Esophagus squamous epithelium (tissue), 5 donors: Measurements from ENCODE around the gene CTNND2. TPM values are rescaled to one million over a fixed set of nuclear protein-coding genes. Genes with fewer than 3 reads are reported as not detected.

ENCODE experiments used
- DNase-seq: peaks from one replicate; lab custom pipeline; 2025; lab: John Stamatoyannopoulos, UW
- H3K27ac ChIP-seq, 4 donors: fragments of 200-600 bp; sonication (generic); one replicate each; pipeline ENCODE4 v1.5.1; 2016 to 2019; ENCODE audit warnings: mild to moderate bottlenecking in 1 of 4
- H3K27me3 ChIP-seq, 4 donors: fragments of 200-600 bp; sonication (generic); 1 replicate in 3 of 4; 2 replicates in 1 of 4; pipeline versions ENCODE4 v1.5.1 to v1.6.0; 2017 to 2021; ENCODE audit warnings: antibody characterized with exemption in 1 of 4
- H3K36me3 ChIP-seq, 3 donors: fragments of 200-600 bp; sonication (generic); one replicate each; pipeline ENCODE4 v1.5.1; 2016 to 2019
- H3K4me1 ChIP-seq, 3 donors: fragments of 200-600 bp; sonication (generic); one replicate each; pipeline ENCODE4 v1.5.1; 2017 to 2019
- H3K4me3 ChIP-seq, 4 donors: fragments of 200-600 bp; sonication (generic); 1 replicate in 3 of 4; 2 replicates in 1 of 4; pipeline ENCODE4 v1.5.1; 2016 to 2019; ENCODE audit warnings: mild to moderate bottlenecking in 2 of 4, moderate library complexity in 1 of 4
- H3K9me3 ChIP-seq, 3 donors: fragments of 200-600 bp; sonication (generic); one replicate each; pipeline ENCODE4 v1.5.1; 2016 to 2019
- POLR2A ChIP-seq, 4 donors: fragments of 450-650 bp; IDR thresholded peaks; one replicate each; pipeline ENCODE4 v1.6.1; 2017; ENCODE audit warnings: antibody characterized with exemption in 4 of 4, mild to moderate bottlenecking in 4 of 4, moderate library complexity in 3 of 4
- WGBS, 2 donors: methylation state at CpG; one replicate each; pipeline ENCODE4 v1.1.5; 2018; 5-methylcytosine and 5-hydroxymethylcytosine counted together
- intact Hi-C: fragments of 100-400 bp; cut with DNase I; formaldehyde crosslinking; loops from one replicate; pipeline ENCODE4 v1.15.0; 2022
- total RNA-seq, 4 donors: library from RNA; depleted of rRNA; stranded (reverse); fragments of >200 nt; gene quantifications; one replicate each; pipeline ENCODE4 v1.1.0, GENCODE V29; 2016
- TF ChIP-seq, protein P1 (sequence below), 6 experiments: fragments of 450-650 bp in 4 of 6; fragments of 200-600 bp in 2 of 6; sonication (generic) in 2 of 6; IDR thresholded peaks; one replicate each; pipeline ENCODE4 v1.5.1; 2016 to 2019; ENCODE audit warnings: antibody characterized with exemption in 6 of 6, mild to moderate bottlenecking in 4 of 6, moderate library complexity in 4 of 6
- donor health status: DM: yes; HTN: yes; CAD: no.

CTNND2 gene
- total RNA-seq, 4 donors from 2014 or later = 0.38 to 0.50 TPM; not detected in 2

GRCh38 chr5:11520241-11520930 lies 383.9 kb downstream of the CTNND2 start:
- intact Hi-C loops = no loop called here
- TF ChIP-seq POLR2A (IDR thresholded peaks at IDR 0.05) = no peak
- TF ChIP-seq, protein P1, sequence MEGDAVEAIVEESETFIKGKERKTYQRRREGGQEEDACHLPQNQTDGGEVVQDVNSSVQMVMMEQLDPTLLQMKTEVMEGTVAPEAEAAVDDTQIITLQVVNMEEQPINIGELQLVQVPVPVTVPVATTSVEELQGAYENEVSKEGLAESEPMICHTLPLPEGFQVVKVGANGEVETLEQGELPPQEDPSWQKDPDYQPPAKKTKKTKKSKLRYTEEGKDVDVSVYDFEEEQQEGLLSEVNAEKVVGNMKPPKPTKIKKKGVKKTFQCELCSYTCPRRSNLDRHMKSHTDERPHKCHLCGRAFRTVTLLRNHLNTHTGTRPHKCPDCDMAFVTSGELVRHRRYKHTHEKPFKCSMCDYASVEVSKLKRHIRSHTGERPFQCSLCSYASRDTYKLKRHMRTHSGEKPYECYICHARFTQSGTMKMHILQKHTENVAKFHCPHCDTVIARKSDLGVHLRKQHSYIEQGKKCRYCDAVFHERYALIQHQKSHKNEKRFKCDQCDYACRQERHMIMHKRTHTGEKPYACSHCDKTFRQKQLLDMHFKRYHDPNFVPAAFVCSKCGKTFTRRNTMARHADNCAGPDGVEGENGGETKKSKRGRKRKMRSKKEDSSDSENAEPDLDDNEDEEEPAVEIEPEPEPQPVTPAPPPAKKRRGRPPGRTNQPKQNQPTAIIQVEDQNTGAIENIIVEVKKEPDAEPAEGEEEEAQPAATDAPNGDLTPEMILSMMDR (IDR thresholded peaks at IDR 0.05) = no peak
- H3K27me3 ChIP-seq = no peaks in the 10 kb centered on the region
- H3K27ac ChIP-seq = no peak overlapping the region
- no peaks in the 10 kb centered on the region for H3K36me3 ChIP-seq
- no peaks in the 10 kb centered on the region for H3K9me3 ChIP-seq
- no peak for DNase-seq
- H3K4me3 ChIP-seq = no peak overlapping the region
- H3K4me1 ChIP-seq = no peaks in the 10 kb centered on the region
- 89 to 100% methylated on average over 3 of the region's 3 CpGs for WGBS, 2 donors

- WGBS, 2 donors = 90 to 93% methylated on average over 2 of the region's 2 CpGs
- no peaks in the 10 kb centered on the region for H3K27me3 ChIP-seq
Observed at GRCh38 chr5:11519236-11519635, 385.0 kb downstream of the CTNND2 start.

GRCh38 chr5:11518676-11519075 lies 385.6 kb downstream of the CTNND2 start:
- Histone ChIP-seq H3K4me3 (no peak overlapping the region), H3K27ac (no peak overlapping the region), H3K9me3 (no peaks in the 10 kb centered on the region), H3K27me3 (no peaks in the 10 kb centered on the region), H3K36me3 (no peaks in the 10 kb centered on the region), H3K4me1 (no peaks in the 10 kb centered on the region)
- intact Hi-C loops = no loop called here
- DNase-seq = no peak
- TF ChIP-seq, protein P1 (IDR thresholded peaks at IDR 0.05) = no peak
- no peak for TF ChIP-seq POLR2A (IDR thresholded peaks at IDR 0.05)
- WGBS, 2 donors = 33 to 61% methylated on average over 2 of the region's 2 CpGs

More at GRCh38 chr5:11519236-11519635, 385.0 kb downstream of the CTNND2 start:
- Histone ChIP-seq H3K9me3 (no peaks in the 10 kb centered on the region), H3K36me3 (no peaks in the 10 kb centered on the region), H3K4me3 (no peak overlapping the region), H3K27ac (no peak overlapping the region), H3K4me1 (no peaks in the 10 kb centered on the region)
- intact Hi-C loops = no loop called here
- TF ChIP-seq POLR2A (IDR thresholded peaks at IDR 0.05) = no peak
- TF ChIP-seq, protein P1 (IDR thresholded peaks at IDR 0.05) = no peak
- no peak for DNase-seq

- Histone ChIP-seq H3K4me1 (no peaks in the 10 kb centered on the region), H3K36me3 (no peaks in the 10 kb centered on the region), H3K27me3 (no peaks in the 10 kb centered on the region), H3K4me3 (no peak overlapping the region), H3K9me3 (no peaks in the 10 kb centered on the region), H3K27ac (no peak overlapping the region)
- TF ChIP-seq POLR2A (IDR thresholded peaks at IDR 0.05) = no peak
- TF ChIP-seq, protein P1 (IDR thresholded peaks at IDR 0.05) = no peak
- intact Hi-C loops = no loop called here
- 60 to 64% methylated on average over 11 of the region's 11 CpGs for WGBS, 2 donors
- DNase-seq = no peak
Observed at GRCh38 chr5:11514705-11515432, 389.4 kb downstream of the CTNND2 start.

DNA sequence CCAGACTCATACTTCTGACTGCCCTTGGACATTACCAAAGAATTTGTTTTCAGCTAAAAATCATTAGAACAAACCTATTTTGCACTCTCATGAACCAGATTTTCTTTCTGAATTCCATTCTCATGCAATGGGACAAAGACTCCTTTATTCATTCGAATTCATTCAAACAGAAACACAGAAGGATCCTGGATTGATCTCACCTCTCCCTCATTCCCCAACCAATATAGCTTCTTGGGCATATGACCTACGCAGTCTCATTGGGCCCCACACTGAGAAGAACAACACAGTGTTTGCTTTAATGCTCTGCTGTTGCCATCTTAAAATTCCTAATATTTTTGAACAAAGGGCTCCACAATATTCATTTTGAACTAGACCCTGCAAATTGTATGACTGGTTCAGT lies 392.4 kb downstream of the CTNND2 start:
- no peaks in the 10 kb centered on the region for H3K36me3 ChIP-seq
- no peak overlapping the region for H3K27ac ChIP-seq
- no peak for DNase-seq
- WGBS, 2 donors = 69 to 73% methylated on average over 2 of the region's 2 CpGs
- no peaks in the 10 kb centered on the region for H3K27me3 ChIP-seq
- TF ChIP-seq, protein P1 (IDR thresholded peaks at IDR 0.05) = no peak
- TF ChIP-seq POLR2A (IDR thresholded peaks at IDR 0.05) = no peak
- intact Hi-C loops = no loop called here
- H3K4me3 ChIP-seq = no peak overlapping the region
- no peaks in the 10 kb centered on the region for H3K9me3 ChIP-seq
- no peaks in the 10 kb centered on the region for H3K4me1 ChIP-seq
